Glomerular endothelial cell (primary cell): ENCODE data around the gene CAV3. TPM values are rescaled to one million over a fixed set of nuclear protein-coding genes. Genes with fewer than 3 reads are reported as not detected.

Source experiments
- DNase-seq: peaks from one replicate; pipeline ENCODE4 v3.0.0-alpha.2; 2011; ENCODE audit warnings: low read depth, low spot score; ENCODE audit errors: extremely low read depth
- total RNA-seq: library from RNA; depleted of rRNA; stranded (reverse); fragments of >200 nt; gene quantifications from 2 replicates; pipeline ENCODE4 v1.2.3, GENCODE V29; 2015

The CAV3 gene
- total RNA-seq, 1 donor from 2014 or later, result not detected

- no peak for DNase-seq
Observed at GRCh38 chr3:8759038-8759707, 25.6 kb downstream of the CAV3 start.

GRCh38 chr3:8760091-8760490 is 26.5 kb downstream of the CAV3 start:
- no peak for DNase-seq

- no peak for DNase-seq
Observed at GRCh38 chr3:8760506-8760905, 26.9 kb downstream of the CAV3 start.

GRCh38 chr3:8761866-8762265 is 28.3 kb downstream of the CAV3 start:
- no peak for DNase-seq

GRCh38 chr3:8762607-8763377 is 29.2 kb downstream of the CAV3 start:
- no peak for DNase-seq

- no peak for DNase-seq
Observed at GRCh38 chr3:8764528-8764927, 30.9 kb downstream of the CAV3 start.

GRCh38 chr3:8765528-8765927 is 31.9 kb downstream of the CAV3 start:
- no peak for DNase-seq

GRCh38 chr3:8766148-8766547 is 32.5 kb downstream of the CAV3 start:
- no peak for DNase-seq

GRCh38 chr3:8767256-8767666 is 33.7 kb downstream of the CAV3 start:
- DNase-seq, result no peak

- no peak for DNase-seq
Observed at GRCh38 chr3:8767667-8768363, 34.2 kb downstream of the CAV3 start.

- DNase-seq, result no peak
Observed at GRCh38 chr3:8768364-8769087, 34.9 kb downstream of the CAV3 start.

GRCh38 chr3:8769088-8769822 is 35.7 kb downstream of the CAV3 start, which contains the start of gene OXTR:
Gene OXTR, minus strand, starts transcription at chr3:8769613. Its CDS starts 1,426 bp downstream, at chr3:8768187.
- DNase-seq, result peak; percentile 5

- DNase-seq, result no peak
Observed at GRCh38 chr3:8773941-8774542, 40.4 kb downstream of the CAV3 start.

- no peak for DNase-seq
Observed at GRCh38 chr3:8775181-8775580, 41.6 kb downstream of the CAV3 start.

GRCh38 chr3:8775602-8776001 is 42.0 kb downstream of the CAV3 start:
- DNase-seq, result no peak

- no peak for DNase-seq
Observed at GRCh38 chr3:8776406-8776805, 42.8 kb downstream of the CAV3 start.

- DNase-seq, result no peak
Observed at GRCh38 chr3:8777201-8777977, 43.8 kb downstream of the CAV3 start.

GRCh38 chr3:8777978-8778267 is 44.3 kb downstream of the CAV3 start:
- DNase-seq, result no peak

- DNase-seq, result no peak
Observed at GRCh38 chr3:8778475-8778874, 44.9 kb downstream of the CAV3 start.
